ENCODE results near the gene CNN3.

DNA sequence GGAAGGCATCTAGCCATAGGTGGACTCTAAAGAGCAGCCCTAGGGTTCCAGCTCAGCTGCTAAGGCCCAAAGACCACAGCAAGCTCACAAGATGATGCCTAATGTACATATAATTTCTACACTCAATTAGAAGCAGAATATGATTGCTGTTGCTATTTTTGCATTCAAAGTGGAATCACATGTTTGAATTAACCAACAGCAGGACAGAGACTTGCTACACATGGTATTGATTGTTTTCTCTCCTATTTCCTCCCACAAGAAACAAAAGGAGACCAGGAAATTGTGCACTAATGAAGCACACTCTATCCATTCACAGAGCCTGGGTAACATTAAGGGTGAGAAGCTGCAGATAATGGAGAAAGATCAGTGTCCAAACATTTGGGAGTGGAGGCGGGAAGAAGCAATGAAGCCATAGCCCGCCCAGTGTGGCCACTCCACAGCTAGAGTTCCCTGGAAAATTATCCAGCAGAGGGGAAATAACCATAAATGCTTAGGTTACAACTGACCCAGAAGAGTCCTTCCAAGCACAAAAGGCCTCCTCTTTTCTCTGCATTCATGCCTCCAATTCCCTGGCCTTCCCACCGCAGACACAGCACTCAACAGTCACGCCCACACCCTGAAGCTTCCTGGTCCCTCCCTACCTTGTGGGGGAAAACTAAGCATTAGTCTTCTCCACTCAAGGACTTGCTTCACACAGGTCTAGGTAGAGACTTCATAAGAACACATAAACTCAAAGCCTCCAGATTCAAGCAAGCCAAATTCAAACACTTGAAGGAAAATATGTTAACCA is 7.5 kb downstream of the CNN3 start:
- TF ChIP-seq MXI1 (IDR thresholded peaks at IDR 0.05; ENCODE audit: low read depth, low read length) = no peak
- TF ChIP-seq, protein P1, sequence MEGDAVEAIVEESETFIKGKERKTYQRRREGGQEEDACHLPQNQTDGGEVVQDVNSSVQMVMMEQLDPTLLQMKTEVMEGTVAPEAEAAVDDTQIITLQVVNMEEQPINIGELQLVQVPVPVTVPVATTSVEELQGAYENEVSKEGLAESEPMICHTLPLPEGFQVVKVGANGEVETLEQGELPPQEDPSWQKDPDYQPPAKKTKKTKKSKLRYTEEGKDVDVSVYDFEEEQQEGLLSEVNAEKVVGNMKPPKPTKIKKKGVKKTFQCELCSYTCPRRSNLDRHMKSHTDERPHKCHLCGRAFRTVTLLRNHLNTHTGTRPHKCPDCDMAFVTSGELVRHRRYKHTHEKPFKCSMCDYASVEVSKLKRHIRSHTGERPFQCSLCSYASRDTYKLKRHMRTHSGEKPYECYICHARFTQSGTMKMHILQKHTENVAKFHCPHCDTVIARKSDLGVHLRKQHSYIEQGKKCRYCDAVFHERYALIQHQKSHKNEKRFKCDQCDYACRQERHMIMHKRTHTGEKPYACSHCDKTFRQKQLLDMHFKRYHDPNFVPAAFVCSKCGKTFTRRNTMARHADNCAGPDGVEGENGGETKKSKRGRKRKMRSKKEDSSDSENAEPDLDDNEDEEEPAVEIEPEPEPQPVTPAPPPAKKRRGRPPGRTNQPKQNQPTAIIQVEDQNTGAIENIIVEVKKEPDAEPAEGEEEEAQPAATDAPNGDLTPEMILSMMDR (IDR thresholded peaks at IDR 0.05) = no peak
